Measurements from ENCODE around the gene POLE.

- TF ChIP-seq, protein P1, sequence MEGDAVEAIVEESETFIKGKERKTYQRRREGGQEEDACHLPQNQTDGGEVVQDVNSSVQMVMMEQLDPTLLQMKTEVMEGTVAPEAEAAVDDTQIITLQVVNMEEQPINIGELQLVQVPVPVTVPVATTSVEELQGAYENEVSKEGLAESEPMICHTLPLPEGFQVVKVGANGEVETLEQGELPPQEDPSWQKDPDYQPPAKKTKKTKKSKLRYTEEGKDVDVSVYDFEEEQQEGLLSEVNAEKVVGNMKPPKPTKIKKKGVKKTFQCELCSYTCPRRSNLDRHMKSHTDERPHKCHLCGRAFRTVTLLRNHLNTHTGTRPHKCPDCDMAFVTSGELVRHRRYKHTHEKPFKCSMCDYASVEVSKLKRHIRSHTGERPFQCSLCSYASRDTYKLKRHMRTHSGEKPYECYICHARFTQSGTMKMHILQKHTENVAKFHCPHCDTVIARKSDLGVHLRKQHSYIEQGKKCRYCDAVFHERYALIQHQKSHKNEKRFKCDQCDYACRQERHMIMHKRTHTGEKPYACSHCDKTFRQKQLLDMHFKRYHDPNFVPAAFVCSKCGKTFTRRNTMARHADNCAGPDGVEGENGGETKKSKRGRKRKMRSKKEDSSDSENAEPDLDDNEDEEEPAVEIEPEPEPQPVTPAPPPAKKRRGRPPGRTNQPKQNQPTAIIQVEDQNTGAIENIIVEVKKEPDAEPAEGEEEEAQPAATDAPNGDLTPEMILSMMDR (IDR thresholded peaks at IDR 0.05): no peak
- no peak for TF ChIP-seq POLR2A (IDR thresholded peaks at IDR 0.05)
Measured at GRCh38 chr12:132597333-132598316, 89.5 kb downstream of the POLE start.

Measured in vagina (tissue), 2 donors.